Fibroblast of lung (primary cell): ENCODE results near the gene GOLGA6L2. TPM values are rescaled to one million over a fixed set of nuclear protein-coding genes. Genes with fewer than 3 reads are reported as not detected.
"Not testable (repeated sequence)": the region's sequence is repeated elsewhere in the genome, so short reads cannot be mapped to it uniquely, and the experiment has no call there.

Experiments
- DNase-seq, 2 donors: peaks; one replicate each; pipeline versions ENCODE4 v3.0.0 to v3.0.0-alpha.2; 2010; ENCODE audit warnings: low read depth in 2 of 2
- H2AFZ ChIP-seq: 2 replicates; pipeline ENCODE4 v1.5.1; 2012; ENCODE audit warnings: low read length, control low read depth, inconsistent platforms
- H3K27ac ChIP-seq: 2 replicates; pipeline ENCODE4 v1.5.1; 2011; ENCODE audit warnings: low read length, control low read depth; ENCODE audit not compliant: insufficient read depth
- H3K27me3 ChIP-seq: 2 replicates; pipeline ENCODE4 v1.5.1; 2011; ENCODE audit warnings: mild to moderate bottlenecking, low read length; ENCODE audit not compliant: control insufficient read depth, insufficient read depth
- H3K36me3 ChIP-seq: 2 replicates; pipeline ENCODE4 v1.5.1; 2011; ENCODE audit warnings: low read length; ENCODE audit not compliant: control insufficient read depth, insufficient read depth
- H3K4me1 ChIP-seq: 2 replicates; pipeline ENCODE4 v1.5.1; 2011; ENCODE audit warnings: low read length; ENCODE audit not compliant: control insufficient read depth, insufficient read depth; ENCODE audit errors: extremely low read depth
- H3K4me2 ChIP-seq: 2 replicates; pipeline ENCODE4 v1.5.1; 2011; ENCODE audit warnings: low read length, control low read depth; ENCODE audit not compliant: insufficient read depth; ENCODE audit errors: extremely low read depth
- H3K4me3 ChIP-seq, 4 experiments: fragments of 200-600 bp in 1 of 4; sonication (generic) in 1 of 4; replicated peaks in 1 of 4; 2 replicates each; pipeline ENCODE4 v1.5.1; 2011 to 2016; ENCODE audit warnings: low read length in 4 of 4, low read depth in 3 of 4, mild to moderate bottlenecking in 3 of 4, control low read depth in 2 of 4, inconsistent platforms in 1 of 4, mixed read lengths in 1 of 4; ENCODE audit not compliant: insufficient read depth in 1 of 4; ENCODE audit errors: control extremely low read depth in 1 of 4
- H3K79me2 ChIP-seq: 2 replicates; pipeline ENCODE4 v1.5.1; 2012; ENCODE audit warnings: mild to moderate bottlenecking, low read length, inconsistent platforms; ENCODE audit not compliant: control insufficient read depth, insufficient read depth
- H3K9ac ChIP-seq: 2 replicates; pipeline ENCODE4 v1.5.1; 2011; ENCODE audit warnings: mild to moderate bottlenecking, low read length, control low read depth; ENCODE audit not compliant: insufficient read depth
- H3K9me3 ChIP-seq: 2 replicates; pipeline ENCODE4 v1.5.1; 2012; ENCODE audit warnings: low read depth, low read length; ENCODE audit not compliant: control insufficient read depth, insufficient read depth
- H4K20me1 ChIP-seq: 2 replicates; pipeline ENCODE4 v1.5.1; 2011; ENCODE audit warnings: low read length; ENCODE audit not compliant: control insufficient read depth, insufficient read depth; ENCODE audit errors: extremely low read depth
- EZH2 ChIP-seq: IDR thresholded peaks from 2 replicates; pipeline ENCODE4 v1.5.1; 2012; ENCODE audit warnings: low read length, control low read depth, mild to moderate bottlenecking; ENCODE audit errors: missing control alignments
- polyA plus RNA-seq, 2 donors: library from polyadenylated mRNA; depleted of rRNA in 1 of 2; stranded (reverse) in 1 of 2; unstranded in 1 of 2; fragments of >200 nt; gene quantifications; 2 replicates each; pipeline ENCODE4 v1.2.1, GENCODE V29; 2011 to 2012; ENCODE audit warnings: missing spikeins in 1 of 2
- total RNA-seq: library from RNA; depleted of rRNA; stranded (reverse); fragments of >200 nt; gene quantifications from 2 replicates; pipeline ENCODE4 v1.2.1, GENCODE V29; 2014
- TF ChIP-seq, protein P1 (sequence below), 2 donors: IDR thresholded peaks in 1 of 2; conservative IDR thresholded peaks in 1 of 2; 1 replicate in 1 of 2; 2 replicates in 1 of 2; pipeline ENCODE4 v1.5.1; 2011 to 2012; ENCODE audit warnings: low read length in 2 of 2, control low read depth in 1 of 2, inconsistent platforms in 1 of 2, low read depth in 1 of 2, mild to moderate bottlenecking in 1 of 2

Gene GOLGA6L2
- total and polyA plus RNA-seq, 2 donors (not counting 1 experiment from before 2014, with no cell fraction given) = not detected

DNA sequence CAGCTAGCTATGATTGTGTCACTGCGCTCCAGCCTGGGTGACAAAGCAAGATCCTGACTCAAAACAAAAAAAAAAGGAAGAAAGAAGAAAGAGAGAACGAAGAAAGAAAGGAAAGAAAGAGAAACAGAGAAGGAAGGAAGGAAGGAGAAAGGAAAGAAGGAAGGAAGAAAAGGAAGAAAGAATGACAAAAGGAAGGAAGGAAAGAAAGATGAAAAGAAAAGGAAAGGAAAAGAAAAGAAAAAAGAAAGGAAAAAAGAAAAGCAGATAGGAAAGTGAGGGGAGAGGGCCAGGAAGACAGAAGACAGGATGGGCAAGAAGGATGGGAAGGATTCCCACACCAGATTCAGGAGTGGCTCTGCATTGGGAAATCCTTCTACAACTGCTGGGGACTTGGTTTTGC is 44.9 kb downstream of the GOLGA6L2 start:
- Histone ChIP-seq H3K4me1 (no peaks in the 10 kb centered on the region), H3K4me3 (no peak overlapping the region), H3K27ac (no peak overlapping the region), H2AFZ (no peak overlapping the region), H3K27me3 (no peaks in the 10 kb centered on the region), H3K36me3 (no peaks in the 10 kb centered on the region), H3K9me3 (no peaks in the 10 kb centered on the region), H3K4me2 (no peak overlapping the region), H3K79me2 (no peaks in the 10 kb centered on the region), H3K9ac (no peak overlapping the region), H4K20me1 (no peaks in the 10 kb centered on the region)
- DNase-seq = no peak
- TF ChIP-seq, protein P1, sequence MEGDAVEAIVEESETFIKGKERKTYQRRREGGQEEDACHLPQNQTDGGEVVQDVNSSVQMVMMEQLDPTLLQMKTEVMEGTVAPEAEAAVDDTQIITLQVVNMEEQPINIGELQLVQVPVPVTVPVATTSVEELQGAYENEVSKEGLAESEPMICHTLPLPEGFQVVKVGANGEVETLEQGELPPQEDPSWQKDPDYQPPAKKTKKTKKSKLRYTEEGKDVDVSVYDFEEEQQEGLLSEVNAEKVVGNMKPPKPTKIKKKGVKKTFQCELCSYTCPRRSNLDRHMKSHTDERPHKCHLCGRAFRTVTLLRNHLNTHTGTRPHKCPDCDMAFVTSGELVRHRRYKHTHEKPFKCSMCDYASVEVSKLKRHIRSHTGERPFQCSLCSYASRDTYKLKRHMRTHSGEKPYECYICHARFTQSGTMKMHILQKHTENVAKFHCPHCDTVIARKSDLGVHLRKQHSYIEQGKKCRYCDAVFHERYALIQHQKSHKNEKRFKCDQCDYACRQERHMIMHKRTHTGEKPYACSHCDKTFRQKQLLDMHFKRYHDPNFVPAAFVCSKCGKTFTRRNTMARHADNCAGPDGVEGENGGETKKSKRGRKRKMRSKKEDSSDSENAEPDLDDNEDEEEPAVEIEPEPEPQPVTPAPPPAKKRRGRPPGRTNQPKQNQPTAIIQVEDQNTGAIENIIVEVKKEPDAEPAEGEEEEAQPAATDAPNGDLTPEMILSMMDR (conservative IDR thresholded peaks at IDR 0.05 in 1 of 2, IDR thresholded peaks at IDR 0.05 in 1 of 2; ENCODE audit: low read depth in 1 of 2, low read length in 2 of 2) = no peak
- TF ChIP-seq EZH2 = no peak

DNA sequence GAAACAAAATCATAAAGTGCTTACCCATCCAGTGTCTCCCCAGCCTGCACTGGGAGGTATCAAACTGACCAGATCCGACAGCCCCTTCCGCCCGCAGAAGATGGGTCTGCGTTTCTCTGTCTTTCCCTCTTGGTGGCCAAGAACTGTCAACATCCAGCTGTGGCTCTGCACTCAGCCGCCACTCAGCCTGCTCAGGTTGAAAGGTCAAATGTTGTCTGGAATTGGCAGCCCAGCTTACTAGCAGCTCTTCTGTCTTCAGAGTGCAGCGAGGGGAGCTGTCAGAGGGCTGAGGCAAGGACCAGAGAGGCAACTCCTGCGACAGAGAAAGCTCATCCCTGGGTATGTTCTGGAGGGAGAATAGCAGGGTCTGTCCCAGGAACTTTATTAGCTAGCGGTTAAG is 45.4 kb downstream of the GOLGA6L2 start:
- Histone ChIP-seq H3K4me1 (no peaks in the 10 kb centered on the region), H3K27ac (no peak overlapping the region), H3K9ac (no peak overlapping the region), H3K79me2 (no peaks in the 10 kb centered on the region), H3K9me3 (no peaks in the 10 kb centered on the region), H3K4me3 (no peak overlapping the region), H3K4me2 (no peak overlapping the region), H2AFZ (no peak overlapping the region), H4K20me1 (no peaks in the 10 kb centered on the region), H3K36me3 (no peaks in the 10 kb centered on the region), H3K27me3 (no peaks in the 10 kb centered on the region)
- no peak for TF ChIP-seq EZH2
- TF ChIP-seq, protein P1 (conservative IDR thresholded peaks at IDR 0.05 in 1 of 2, IDR thresholded peaks at IDR 0.05 in 1 of 2; ENCODE audit: low read depth in 1 of 2, low read length in 2 of 2) = no peak
- no peak for DNase-seq

DNA sequence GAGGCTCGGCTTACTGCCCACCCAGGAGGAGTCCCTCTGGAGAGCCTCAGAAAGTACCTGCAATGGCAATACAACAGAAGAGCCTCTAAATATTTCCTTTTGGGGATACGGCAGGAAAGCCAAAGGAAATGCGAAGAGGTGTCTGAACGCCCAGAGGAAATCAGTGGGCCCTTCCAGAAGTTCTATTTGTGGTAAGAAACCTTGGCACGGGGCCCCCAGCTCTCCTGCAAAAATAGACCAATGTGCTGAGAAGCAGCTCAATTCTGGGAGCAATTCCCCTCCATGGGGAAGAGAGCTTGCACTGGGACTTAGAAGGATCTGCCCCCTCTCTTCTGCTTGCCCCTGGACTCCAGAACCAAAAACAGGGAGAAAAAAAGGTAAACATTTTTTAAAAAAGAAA is 47.8 kb downstream of the GOLGA6L2 start:
- H3K4me1 ChIP-seq, H4K20me1 ChIP-seq, H3K79me2 ChIP-seq, H2AFZ ChIP-seq, H3K27ac ChIP-seq, H3K9me3 ChIP-seq, DNase-seq, H3K9ac ChIP-seq, H3K36me3 ChIP-seq, H3K4me3 ChIP-seq, H3K4me2 ChIP-seq, H3K27me3 ChIP-seq: not testable (repeated sequence)

DNA sequence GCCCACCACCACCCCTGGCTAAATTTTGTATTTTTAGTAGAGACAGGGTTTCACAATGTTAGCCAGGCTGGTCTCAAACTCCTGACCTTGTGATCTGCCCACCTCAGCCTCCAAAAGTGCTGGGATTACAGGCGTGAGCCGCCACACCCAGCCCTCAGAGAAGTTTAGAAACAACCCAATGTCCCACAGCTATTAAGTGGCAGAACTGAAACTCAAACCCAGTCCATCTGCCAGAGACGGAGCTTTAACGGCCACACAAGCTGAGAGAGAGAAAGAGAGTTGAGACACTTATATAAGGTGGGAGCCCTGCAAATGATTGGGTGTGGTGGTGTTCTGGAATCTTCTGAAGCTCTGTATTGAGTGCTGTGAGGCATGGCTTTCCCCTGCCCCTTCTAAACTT is 48.7 kb downstream of the GOLGA6L2 start:
- H3K27me3 ChIP-seq, H3K9ac ChIP-seq, H3K4me1 ChIP-seq, H3K36me3 ChIP-seq, H3K27ac ChIP-seq, H2AFZ ChIP-seq, H4K20me1 ChIP-seq, H3K9me3 ChIP-seq, H3K4me3 ChIP-seq, H3K79me2 ChIP-seq, H3K4me2 ChIP-seq, DNase-seq: not testable (repeated sequence)
